ENCODE data around the gene DLEC1.

GRCh38 chr3:38039101-38039898 lies at the start of gene DLEC1:
- TF ChIP-seq CTCF (IDR thresholded peaks at IDR 0.05) (no peak), POLR2A (IDR thresholded peaks at IDR 0.05) (no peak)

All from lower leg skin (tissue), 3 donors.